GM12873 (cell line): ENCODE measurements around the gene INVS.

ENCODE experiments used
- CTCF ChIP-seq: IDR thresholded peaks from 2 replicates; pipeline ENCODE4 v1.5.1; 2012; ENCODE audit warnings: low read depth, mild to moderate bottlenecking, moderate library complexity, low read length, control low read depth; ENCODE audit not compliant: insufficient read depth; ENCODE audit errors: missing control alignments

INVS gene

DNA sequence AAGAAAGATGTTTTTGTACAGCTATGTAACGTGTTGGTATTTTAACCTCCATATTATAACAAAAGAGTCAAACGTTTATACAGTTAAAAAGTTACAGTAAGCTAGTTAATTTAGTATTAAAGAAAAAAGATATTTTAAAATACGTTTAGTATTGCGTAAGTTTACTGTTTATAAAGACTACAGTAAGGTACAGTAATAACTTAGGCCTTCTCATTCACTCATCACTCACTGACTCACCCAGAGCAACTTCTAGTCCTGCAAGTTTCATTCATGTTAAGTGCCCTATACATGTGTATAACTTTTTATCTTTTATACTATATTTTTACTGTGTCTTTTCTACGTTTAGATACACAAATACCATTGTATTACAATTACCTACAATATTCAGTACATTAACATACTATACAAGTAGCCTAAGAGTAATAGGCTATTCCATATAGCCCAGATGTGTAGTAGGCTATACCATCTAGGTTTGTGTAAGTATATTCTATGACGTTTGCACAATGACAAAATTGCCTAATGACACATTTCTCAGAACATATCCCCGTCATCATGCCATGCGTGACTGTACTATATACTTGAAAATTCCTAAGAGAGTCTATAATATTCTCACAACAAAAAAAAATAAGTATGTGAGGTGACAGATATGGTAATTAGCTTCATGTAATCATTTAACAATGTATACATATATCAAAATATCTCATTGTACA is 34.0 kb upstream of the INVS start:
- TF ChIP-seq CTCF, result no peak

- TF ChIP-seq CTCF, result no peak
These were observed 32.5 kb upstream of the INVS start for GRCh38 chr9:100066539-100066938.

DNA sequence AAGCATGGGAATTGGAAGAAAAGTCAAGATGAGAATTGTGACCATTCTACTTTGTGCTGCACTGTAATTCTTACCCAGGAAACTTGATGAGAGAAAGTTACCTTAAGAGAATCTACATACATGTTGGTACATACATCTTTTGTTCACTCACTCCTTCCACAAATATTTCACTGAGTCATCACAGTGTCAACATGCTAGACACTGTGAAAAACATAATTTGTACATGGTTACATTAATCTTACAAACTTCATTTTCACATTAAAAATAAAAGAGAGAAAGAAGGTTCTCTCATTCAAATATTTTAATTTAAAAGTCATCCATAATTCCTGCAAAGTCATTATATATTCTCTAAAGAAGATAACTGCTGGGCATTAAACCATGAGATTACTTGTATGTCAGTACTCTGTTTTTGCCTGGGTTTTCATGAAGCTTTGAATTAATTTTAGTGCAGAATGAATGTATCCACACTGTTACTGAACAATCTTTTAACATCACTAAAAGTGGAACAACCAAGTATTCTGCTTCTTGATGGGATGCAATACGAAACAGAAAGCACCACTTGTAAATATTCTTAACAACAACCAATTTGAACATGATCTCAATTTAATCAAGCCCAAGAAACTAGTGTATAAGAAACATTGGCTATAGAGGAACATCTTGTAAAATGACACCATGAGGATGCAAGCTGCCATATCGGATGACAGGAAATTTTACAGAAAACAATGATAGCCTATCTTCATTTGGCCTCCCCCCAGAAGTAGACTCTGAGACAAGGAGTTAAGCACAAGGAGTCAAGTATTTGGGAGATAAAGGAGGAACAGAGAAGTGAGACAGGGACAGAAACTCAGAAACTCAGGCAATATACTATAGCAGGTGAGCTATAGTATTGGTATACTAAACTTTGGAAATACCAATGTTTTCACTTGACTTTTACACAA is 28.7 kb upstream of the INVS start:
- no peak for TF ChIP-seq CTCF

GRCh38 chr9:100071271-100071670 is 27.8 kb upstream of the INVS start:
- TF ChIP-seq CTCF, result no peak

GRCh38 chr9:100072805-100073204 is 26.2 kb upstream of the INVS start:
- TF ChIP-seq CTCF, result no peak

- TF ChIP-seq CTCF, result no peak
These were observed 24.9 kb upstream of the INVS start for GRCh38 chr9:100074093-100074492.

- no peak for TF ChIP-seq CTCF
These were observed 24.1 kb upstream of the INVS start for GRCh38 chr9:100074989-100075388.
